ENCODE data around the gene CAPN15. TPM values are rescaled to one million over a fixed set of nuclear protein-coding genes. Genes with fewer than 3 reads are reported as not detected.

Gene CAPN15
- total and polyA plus RNA-seq, 8 donors, result 16.7 to 57.2 (median 27.1) TPM

- Histone ChIP-seq H3K36me3 (peaks cover 0 to 19% of the 10 kb centered on the region in 2 donors), H3K27me3 (no peaks in the 10 kb centered on the region), H3K27ac (no peak overlapping the region), H3K9me3 (no peaks in the 10 kb centered on the region), H3K4me3 (no peak overlapping the region), H3K4me1 (no peaks in the 10 kb centered on the region)
- intact Hi-C loops (cut with DNase I), result no loop called here
- TF ChIP-seq, protein P1, sequence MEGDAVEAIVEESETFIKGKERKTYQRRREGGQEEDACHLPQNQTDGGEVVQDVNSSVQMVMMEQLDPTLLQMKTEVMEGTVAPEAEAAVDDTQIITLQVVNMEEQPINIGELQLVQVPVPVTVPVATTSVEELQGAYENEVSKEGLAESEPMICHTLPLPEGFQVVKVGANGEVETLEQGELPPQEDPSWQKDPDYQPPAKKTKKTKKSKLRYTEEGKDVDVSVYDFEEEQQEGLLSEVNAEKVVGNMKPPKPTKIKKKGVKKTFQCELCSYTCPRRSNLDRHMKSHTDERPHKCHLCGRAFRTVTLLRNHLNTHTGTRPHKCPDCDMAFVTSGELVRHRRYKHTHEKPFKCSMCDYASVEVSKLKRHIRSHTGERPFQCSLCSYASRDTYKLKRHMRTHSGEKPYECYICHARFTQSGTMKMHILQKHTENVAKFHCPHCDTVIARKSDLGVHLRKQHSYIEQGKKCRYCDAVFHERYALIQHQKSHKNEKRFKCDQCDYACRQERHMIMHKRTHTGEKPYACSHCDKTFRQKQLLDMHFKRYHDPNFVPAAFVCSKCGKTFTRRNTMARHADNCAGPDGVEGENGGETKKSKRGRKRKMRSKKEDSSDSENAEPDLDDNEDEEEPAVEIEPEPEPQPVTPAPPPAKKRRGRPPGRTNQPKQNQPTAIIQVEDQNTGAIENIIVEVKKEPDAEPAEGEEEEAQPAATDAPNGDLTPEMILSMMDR (IDR thresholded peaks at IDR 0.05), result no peak
- DNase-seq, result no peak
- ATAC-seq, result no peak
Observed at GRCh38 chr16:507996-508395, 19.5 kb upstream of the CAPN15 start.

GRCh38 chr16:508884-509736, 18.4 kb upstream of the CAPN15 start:
- intact Hi-C loops (cut with DNase I), result no loop called here

DNA sequence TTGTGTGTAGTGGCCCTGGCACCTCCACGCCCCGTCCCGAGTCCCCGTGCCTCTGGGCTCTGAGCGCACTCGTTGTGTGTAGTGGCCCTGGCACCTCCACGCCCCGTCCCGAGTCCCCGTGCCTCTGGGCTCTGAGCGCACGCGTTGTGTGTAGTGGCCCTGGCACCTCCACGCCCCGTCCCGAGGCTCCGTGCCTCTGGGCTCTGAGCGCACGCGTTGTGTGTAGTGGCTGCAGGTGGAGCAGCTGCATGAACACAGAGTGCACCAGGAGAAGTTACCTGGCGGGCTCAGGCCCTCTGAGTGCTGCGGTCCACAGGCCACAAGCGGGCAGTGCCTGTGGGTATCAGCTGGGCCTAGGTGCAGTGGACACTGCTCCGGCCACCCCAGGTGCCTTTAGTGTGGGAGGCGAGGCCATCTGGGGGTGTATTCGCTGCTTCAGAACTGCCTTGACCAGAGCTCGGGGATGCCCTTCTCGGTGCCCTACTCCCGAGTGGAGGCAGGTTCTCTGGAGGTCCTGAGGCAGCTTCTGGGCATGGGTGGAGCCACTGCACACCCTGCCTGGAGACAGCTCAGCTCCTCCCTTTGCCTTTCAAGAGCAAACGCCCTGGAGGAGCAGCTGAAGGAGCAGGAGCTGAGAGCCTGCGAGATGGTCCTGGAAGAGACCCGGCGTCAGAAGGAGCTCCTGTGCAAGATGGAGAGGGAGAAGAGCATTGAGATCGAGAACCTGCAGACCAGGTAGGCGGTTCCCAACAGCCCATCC, 17.3 kb upstream of the CAPN15 start:
- no peak overlapping the region for H3K27ac ChIP-seq
- ATAC-seq (no peak), DNase-seq (no peak)
- H3K9me3 ChIP-seq, result no peaks in the 10 kb centered on the region
- TF ChIP-seq, protein P1 (IDR thresholded peaks at IDR 0.05), result no peak
- intact Hi-C loops (cut with DNase I), result no loop called here
- H3K36me3 ChIP-seq, result peaks cover 0 to 21% of the 10 kb centered on the region in 2 donors
- no peaks in the 10 kb centered on the region for H3K4me1 ChIP-seq
- H3K4me3 ChIP-seq, result no peak overlapping the region
- no peaks in the 10 kb centered on the region for H3K27me3 ChIP-seq

More at GRCh38 chr16:508884-509736, 18.4 kb upstream of the CAPN15 start:
- TF ChIP-seq, protein P1 (IDR thresholded peaks at IDR 0.05), result no peak
- no peak overlapping the region for H3K4me3 ChIP-seq
- H3K36me3 ChIP-seq, result peaks cover 0 to 19% of the 10 kb centered on the region in 2 donors
- H3K4me1 ChIP-seq, result no peaks in the 10 kb centered on the region
- no peak for ATAC-seq
- no peak overlapping the region for H3K27ac ChIP-seq
- no peaks in the 10 kb centered on the region for H3K27me3 ChIP-seq
- no peaks in the 10 kb centered on the region for H3K9me3 ChIP-seq
- DNase-seq, result no peak

- TF ChIP-seq, protein P1 (IDR thresholded peaks at IDR 0.05), result no peak
- no peaks in the 10 kb centered on the region for H3K9me3 ChIP-seq
- peaks cover 0 to 26% of the 10 kb centered on the region in 2 donors for H3K36me3 ChIP-seq
- intact Hi-C loops (cut with DNase I), result no loop called here
- no peak for ATAC-seq
- no peaks in the 10 kb centered on the region for H3K27me3 ChIP-seq
- no peak for DNase-seq
- H3K27ac ChIP-seq, result no peak overlapping the region
- H3K4me1 ChIP-seq, result no peaks in the 10 kb centered on the region
- no peak overlapping the region for H3K4me3 ChIP-seq
Observed at GRCh38 chr16:512802-513201, 14.7 kb upstream of the CAPN15 start.

GRCh38 chr16:513950-514349, 13.6 kb upstream of the CAPN15 start:
- Histone ChIP-seq H3K4me3 (no peak overlapping the region), H3K36me3 (peaks cover 0 to 28% of the 10 kb centered on the region in 2 donors), H3K27me3 (no peaks in the 10 kb centered on the region), H3K4me1 (no peaks in the 10 kb centered on the region), H3K9me3 (no peaks in the 10 kb centered on the region), H3K27ac (no peak overlapping the region)
- ATAC-seq (no peak), DNase-seq (no peak)
- intact Hi-C loops (cut with DNase I), result no loop called here
- TF ChIP-seq, protein P1 (IDR thresholded peaks at IDR 0.05), result no peak
